Hematopoietic multipotent progenitor cell treated with erythropoietin and hydrocortisone succinate and interleukin-3 and kit ligand, for 17 days (in vitro differentiated cells): ENCODE data around the gene ADIPOR2.
"Not testable (repeated sequence)": the region's sequence is repeated elsewhere in the genome, so short reads cannot be mapped to it uniquely, and the experiment has no call there.

Experiments
- DNase-seq: peaks from one replicate; pipeline ENCODE4 v3.0.0-alpha.2; 2015; ENCODE audit warnings: low spot score

Gene ADIPOR2

DNA sequence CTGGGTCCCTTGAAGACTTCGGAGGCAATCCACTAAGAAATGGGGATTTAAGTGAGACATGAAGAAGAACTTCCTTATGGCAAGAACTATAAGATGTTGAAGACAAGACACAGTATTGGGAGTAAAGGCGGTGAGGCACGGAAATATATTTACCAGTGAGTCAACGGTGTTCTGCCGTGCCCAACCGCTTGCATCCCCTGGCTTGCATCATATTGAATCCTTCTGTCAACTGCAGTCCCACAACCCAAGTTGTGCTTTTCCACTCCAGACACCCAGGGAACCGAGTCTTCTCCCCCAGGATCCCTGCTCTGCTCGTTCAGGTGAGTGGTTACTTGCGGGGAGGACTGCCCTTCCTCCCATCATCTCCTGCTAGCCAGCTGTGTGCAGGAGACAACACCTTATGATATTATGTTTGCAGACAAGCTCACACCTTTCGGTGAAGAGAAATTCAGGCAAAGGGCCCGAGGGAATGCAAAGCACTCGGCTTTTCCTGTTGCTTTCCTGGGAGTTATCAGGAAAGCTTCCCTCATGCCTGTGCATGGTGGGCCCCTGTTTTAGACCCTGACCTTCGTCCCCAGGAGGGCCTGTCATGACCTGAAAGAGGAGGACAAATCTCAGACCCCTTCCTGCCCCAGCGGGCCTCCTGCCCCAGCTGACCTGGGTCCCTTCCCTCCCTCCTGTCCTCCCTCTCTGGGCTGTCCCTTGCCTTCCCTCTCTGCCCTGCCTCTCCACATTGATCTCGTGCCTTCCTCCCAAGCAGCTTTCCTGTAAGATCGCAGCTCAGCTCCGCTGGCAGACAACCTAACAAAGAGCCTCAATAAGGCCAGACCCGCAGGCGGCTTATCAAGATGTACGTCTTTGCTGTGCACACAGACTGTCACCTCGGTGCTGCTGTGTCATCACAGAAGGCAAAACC lies 125.2 kb downstream of the ADIPOR2 start:
- DNase-seq = no peak

DNA sequence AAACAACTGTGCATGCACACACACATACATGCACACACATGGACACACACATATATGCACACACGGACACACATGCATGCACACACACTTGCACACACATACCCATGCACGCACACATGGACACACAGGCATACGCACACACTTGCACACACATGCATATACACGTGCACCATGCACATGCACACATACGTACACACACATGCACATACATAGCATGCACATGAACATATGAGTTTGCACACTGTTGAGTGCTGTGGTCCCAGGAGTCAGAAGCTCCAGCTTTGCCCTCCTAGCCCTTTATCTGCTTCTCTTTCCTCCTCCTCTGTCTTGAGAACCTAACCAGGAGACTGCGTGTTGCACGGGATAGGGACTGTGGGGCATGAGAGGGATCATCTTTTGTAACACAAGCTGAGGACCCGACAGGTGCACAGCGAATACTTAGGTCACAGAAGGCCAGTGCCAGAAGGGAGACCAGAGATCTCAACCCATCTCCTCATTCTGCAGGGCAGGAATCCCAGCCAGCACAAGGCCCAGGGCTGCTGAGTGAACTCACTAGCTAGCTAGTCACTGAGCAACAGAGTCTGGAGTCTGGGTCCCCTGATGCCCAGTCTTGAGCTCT lies 126.0 kb downstream of the ADIPOR2 start:
- DNase-seq = no peak

DNA sequence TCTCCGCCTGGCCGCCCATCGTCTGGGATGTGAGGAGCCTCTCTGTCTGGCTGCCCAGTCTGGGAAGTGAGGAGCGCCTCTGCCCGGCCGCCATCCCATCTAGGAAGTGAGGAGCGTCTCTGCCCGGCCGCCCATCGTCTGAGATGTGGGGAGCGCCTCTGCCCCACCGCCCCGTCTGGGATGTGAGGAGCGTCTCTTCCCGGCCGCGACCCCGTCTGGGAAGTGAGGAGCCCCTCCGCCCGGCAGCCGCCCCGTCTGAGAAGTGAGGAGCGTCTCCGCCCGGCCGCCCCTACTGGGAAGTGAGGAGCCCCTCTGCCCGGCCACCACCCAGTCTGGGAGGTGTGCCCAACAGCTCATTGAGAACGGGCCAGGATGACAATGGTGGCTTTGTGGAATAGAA lies 127.1 kb downstream of the ADIPOR2 start:
- not testable (repeated sequence) for DNase-seq

DNA sequence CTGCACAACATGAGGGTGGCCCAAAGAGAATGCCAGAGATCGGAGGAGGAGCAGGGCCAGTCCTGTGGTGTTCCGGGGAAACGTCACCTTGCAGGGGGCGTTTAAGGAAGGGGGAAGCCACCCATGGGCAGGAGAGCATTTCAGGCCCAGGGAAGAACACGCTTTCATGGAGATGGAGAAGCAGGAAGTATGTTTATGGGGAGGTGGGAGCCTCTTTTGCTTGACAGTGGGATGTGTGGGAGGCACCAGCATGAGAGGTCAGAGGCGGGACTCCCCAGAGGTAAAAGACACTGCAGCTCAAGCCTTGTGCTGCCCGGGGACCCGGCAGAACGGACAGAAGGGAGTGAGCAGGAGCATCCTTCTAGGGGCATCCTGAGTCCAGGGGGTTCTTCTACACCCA lies 128.2 kb downstream of the ADIPOR2 start:
- no peak for DNase-seq

- DNase-seq = no peak
Observed at GRCh38 chr12:1819571-1819970, 128.7 kb downstream of the ADIPOR2 start.

DNA sequence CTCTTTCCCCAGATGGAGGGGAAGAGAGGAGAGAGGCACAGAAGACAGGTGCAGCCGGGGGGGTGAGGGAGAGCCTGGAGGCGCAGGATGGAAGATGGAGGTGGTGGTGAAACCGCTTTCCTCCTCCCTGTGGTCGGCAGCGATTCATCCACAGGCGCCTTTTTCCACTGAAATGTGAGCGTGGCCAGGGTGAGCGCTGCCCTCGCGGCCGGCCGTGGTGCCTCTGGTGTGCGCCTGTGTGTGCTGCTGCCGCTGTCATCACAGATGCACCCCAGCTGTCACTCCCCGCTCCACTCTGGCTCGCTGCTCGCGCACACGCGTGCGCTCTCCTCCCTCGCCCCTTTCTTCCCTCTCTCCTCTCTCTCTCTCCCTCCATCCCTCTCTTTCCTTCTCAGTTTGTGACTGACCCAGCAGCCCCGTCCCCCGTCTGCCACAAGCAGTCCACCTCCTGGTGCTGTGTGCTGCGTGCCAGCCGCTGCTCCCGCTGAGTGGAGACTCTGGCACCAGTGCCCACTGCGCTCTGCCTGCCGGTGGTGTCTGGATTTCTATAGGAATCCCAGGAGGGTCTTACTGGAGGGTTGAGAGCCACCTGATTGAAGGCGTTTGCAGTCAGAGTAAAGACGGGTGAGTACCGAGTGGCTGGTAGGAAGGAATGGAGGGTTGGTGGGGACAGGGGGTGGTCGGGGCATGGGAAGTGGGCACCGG lies 129.5 kb downstream of the ADIPOR2 start, which contains the start of gene LRTM2:
Gene LRTM2 (plus strand): TSS at position 375 of the 705 bp plus-strand sequence. CDS start 7,584 bp downstream, outside the sequence.
- no peak for DNase-seq

DNA sequence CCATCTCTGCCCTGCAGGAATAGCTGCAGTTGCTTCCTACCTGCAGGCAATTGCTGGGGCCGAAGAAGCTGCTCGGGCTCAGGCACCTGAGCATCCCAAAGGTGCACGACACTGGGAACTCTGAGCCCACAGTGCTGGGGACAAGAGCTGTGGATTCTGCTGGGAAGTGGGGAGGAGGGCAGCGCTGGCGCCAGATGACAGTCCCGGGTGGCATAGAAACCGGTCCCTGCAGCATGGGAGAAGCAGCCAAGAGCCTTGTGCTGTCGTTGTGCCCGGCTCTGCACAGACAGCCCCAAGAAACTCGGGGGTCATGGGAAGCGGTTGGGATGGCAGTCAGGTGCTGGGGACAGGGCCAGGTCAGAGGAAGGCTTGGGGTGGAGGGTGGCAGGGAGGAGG lies 130.0 kb downstream of the ADIPOR2 start:
- DNase-seq = no peak

DNA sequence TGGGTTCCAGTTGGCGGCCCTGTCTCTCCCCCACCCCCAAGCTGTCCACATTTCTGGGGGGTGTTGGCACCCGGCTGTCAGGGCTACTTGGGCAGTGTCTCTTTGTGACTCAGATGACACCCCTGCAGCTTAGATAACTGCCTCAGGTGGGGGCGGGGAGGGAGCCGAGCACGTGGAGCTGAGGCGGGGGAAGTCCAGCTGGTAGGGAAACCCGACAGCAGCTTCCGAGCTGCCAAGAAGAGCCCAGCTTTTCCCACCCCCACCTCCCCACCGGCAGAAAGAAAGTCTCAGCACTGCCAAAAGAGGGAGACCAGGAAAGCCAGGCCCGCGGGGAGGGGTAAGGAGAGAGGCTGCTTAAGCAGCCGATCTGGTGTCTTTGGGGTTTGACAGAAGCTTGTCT lies 130.9 kb downstream of the ADIPOR2 start:
- no peak for DNase-seq

- DNase-seq = no peak
Observed at GRCh38 chr12:1822699-1823098, 131.8 kb downstream of the ADIPOR2 start.

DNA sequence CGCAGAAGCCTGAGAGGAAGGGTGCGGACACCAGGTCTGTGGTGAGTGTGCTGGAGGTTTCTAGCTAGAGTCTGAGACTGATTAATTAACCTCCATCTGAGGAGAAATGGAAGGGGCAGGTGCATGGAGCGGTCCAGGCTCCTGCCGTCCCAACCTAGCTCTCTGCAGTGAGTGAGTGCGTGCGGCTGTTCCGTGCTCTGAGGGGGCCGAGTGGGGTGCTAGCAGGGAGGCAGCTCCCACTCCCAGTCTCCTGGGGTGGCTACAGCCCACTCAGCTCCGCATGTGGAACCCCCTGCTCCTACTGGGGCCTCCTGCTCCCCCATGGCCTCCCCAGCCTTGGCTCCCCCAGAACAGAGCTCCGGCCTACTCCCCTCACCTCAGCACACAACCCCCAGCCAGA lies 132.4 kb downstream of the ADIPOR2 start:
- DNase-seq = no peak

DNA sequence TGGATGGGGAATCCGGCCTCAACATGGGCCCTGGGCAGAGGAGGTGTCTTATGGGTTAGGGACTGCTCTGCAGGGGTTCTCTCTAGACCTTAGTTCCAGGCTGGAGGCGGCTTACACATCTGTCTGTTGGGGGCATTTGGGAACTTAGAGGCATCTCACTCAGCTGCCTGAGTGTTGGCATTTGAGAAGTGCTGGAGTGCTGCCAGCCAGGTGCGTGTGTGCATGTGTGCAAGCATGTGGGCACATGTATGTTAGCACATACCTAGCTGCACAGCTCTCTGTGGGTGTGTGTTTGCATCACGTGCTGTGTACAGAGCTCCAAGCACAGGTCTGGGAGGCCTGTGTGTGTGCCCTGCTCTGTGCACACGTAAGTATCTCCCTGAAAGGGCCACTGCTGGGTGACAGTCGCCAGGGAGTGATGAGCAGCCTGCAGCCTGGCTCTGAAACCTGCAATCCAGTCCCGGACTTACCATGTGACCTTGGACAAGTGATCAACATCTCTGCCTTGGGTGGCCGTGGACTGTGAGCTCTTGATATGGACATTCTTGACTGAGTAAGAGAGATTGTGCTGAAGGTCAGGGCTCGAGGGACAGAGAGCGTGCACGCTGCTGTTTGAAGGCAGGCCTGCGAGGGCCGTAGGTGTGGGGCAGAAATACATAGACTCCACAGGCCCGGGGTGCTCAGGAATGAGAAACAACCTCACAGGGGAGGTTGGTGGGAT lies 134.7 kb downstream of the ADIPOR2 start:
- DNase-seq = no peak

DNA sequence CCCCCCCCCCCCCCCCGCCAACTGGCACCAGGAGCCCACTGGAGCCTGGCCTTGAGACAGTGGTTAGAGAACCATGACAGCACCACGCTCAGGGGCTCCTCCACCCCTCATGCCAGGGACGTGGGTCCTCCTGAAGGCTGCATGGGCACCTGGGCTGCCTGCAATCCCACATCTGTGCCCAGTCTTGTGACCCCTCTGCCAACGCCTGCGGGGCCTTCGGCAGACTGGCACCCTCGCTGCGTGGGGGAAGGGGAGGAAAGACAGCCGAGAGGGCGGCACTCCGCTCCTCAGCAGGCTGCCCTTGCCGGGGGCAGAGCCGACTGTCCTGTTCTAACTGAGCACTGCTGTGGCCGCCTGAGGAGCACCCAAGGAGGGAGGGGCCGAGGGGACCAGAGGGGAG lies 135.5 kb downstream of the ADIPOR2 start:
- DNase-seq = no peak

DNA sequence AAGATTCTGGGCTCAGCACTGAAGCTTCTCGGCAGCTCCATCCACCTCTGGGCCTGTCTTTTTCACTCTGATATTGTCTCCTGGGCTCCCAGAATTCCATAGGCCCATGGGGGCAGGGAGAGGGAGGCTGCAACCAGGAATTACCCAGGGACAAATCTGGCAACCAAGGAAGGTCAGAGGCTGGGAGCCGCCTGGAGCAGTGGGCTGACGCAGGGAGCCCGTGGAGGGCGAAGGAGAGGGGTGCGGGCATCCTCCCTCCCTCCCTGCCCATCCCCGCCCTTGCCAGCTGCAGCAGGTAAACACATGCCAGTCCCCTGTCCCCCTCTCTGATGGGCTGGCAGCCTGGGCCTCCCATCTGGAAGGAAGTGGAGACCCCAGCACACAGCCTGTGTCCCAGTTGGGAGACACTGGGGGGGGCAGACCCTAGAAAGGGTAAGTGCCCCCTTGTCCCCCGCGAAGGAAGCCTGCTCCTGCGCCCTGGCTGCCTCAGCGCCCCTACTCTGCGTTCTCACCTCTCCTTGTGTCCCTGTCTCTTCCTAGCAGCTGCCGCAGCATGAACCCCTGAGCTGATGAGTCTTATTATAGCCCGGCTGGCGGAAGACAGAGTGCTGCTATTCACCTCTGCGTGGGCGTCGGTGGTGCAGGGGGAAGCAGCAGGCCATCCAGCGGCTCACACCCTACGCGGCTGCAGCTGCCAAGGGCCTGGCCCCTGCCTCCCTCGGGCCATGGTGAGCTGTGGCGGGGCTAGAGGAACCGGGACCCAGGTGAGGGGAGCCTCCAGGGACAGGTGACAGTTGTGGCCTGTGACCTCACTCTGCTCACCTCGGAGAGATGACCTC lies 136.2 kb downstream of the ADIPOR2 start:
- DNase-seq = no peak

GRCh38 chr12:1827826-1828805 lies 137.2 kb downstream of the ADIPOR2 start:
- DNase-seq = no peak

- DNase-seq = no peak
Observed at GRCh38 chr12:1828856-1829255, 138.0 kb downstream of the ADIPOR2 start.

DNA sequence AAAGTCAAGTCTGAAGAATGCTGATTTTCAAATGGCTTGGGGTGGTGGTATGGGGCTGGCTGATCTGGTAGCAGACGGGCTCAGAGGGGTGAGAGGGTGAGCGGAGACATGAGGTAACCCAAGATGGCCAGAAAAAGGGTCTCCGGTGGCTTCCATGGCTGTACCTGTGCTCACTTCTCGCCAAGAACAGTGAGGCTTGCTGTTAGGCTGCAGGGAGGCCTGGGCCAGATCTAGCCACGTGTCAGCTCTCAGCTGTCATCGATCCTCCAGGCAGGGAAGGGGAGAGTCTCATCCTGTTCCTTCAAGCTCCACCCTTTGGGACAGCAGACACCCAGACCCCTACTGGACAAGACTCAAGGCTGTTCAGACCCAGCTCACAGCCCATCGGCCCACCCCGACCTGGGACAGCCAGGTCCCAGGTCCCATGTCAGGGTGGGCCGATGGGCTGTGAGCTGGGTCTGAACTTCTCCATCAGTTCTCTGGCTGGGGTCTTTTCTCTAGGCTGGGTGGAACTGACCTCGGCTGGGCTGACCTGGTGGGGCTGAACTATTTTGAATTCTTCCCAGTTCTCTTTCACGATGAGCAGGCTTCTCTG lies 138.5 kb downstream of the ADIPOR2 start:
- DNase-seq = no peak

DNA sequence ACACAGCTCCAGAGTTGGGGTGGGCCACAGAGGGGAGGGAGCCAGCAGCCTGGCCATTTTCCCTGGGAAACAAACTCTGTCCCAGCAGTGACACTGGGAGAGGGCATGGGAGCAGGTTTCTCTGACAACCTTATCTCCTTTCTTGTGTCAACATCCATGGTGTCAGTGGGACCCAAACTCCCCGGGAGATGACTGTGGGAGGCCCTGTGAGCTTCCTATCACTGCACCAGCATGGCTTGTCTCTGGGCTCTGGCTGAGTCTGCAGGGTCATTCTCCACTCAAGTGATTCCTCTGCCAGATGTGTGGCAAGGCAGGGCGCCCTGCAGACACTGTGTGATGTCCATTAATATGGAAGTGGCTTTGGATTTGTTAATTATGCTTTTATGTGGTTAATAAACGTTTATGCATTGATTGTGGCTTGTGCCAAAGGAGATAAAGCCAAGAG lies 139.6 kb downstream of the ADIPOR2 start:
- no peak for DNase-seq

GRCh38 chr12:1830981-1831963 lies 140.4 kb downstream of the ADIPOR2 start:
- no peak for DNase-seq
